HL-60 (cell line): Measurements from ENCODE around the gene JPT2.

ENCODE experiments used
- DNase-seq, 2 experiments: peaks; one replicate each; pipeline ENCODE4 v3.0.0-alpha.2; 2010 to 2020; ENCODE audit warnings: low read depth in 1 of 2, low spot score in 1 of 2
- H3K27ac ChIP-seq: fragments of 250-450 bp; sonication (Bioruptor Pico); replicated peaks from 2 replicates; pipeline ENCODE4 v1.5.1; 2020; ENCODE audit warnings: mild to moderate bottlenecking, moderate library complexity
- H3K27me3 ChIP-seq: fragments of 250-450 bp; sonication (Bioruptor Pico); 2 replicates; pipeline ENCODE4 v1.5.1; 2021; ENCODE audit warnings: mild to moderate bottlenecking, moderate library complexity; ENCODE audit not compliant: insufficient read depth, poor library complexity, severe bottlenecking
- H3K4me3 ChIP-seq: replicated peaks from 2 replicates; pipeline ENCODE4 v1.5.1; 2011; ENCODE audit warnings: mild to moderate bottlenecking, control low read depth, low read length; ENCODE audit not compliant: insufficient read depth
- GABPA ChIP-seq: IDR thresholded peaks from 2 replicates; pipeline ENCODE4 v1.6.1; 2012; ENCODE audit warnings: low read depth
- POLR2AphosphoS5 ChIP-seq: IDR thresholded peaks from 2 replicates; pipeline ENCODE4 v1.6.1; 2012; ENCODE audit warnings: low read depth
- SPI1 ChIP-seq: IDR thresholded peaks from 2 replicates; pipeline ENCODE4 v1.6.1; 2012; ENCODE audit warnings: low read depth, mild to moderate bottlenecking, borderline replicate concordance
- TF ChIP-seq, protein P1 (sequence below): IDR thresholded peaks from 2 replicates; pipeline ENCODE4 v1.6.1; 2012; ENCODE audit warnings: low read depth; ENCODE audit not compliant: insufficient replicate concordance
- TF ChIP-seq, protein P2 (sequence below): IDR thresholded peaks from one replicate; pipeline ENCODE4 v1.5.1; 2011; ENCODE audit warnings: low read length, control low read depth, inconsistent platforms; ENCODE audit not compliant: insufficient read depth

Gene JPT2

DNA sequence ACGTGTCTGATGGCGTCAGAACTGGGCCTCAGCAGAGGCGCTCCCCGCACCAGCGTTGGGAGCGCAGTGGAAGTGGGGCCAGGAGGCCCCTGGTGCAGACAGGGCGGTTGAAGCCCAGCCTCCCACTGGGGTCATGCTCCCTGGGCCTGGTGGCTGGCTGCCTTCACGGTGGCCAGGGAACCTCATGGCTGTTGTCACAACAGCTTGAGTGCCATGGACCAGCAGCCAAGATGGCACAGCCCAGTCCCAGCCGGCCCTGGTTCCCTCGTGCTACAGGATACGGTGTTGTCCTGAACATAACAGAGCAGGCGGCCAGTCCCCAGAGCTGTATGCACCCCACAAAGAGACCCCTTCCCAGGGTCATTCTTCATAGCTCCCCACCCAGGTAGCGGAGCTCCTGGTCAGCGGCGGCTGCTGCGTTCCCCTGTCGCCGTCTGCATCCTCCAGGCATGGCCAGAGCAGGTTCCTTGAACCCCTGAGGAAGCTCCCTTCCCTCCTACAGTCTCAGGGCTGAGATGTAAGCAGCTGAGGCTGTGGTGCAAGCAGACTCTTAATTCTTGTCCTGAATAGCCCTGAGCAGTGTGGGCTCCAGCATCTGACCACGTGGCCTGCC, 63.6 kb downstream of the JPT2 start:
- Histone ChIP-seq H3K4me3 (no peak overlapping the region), H3K27ac (no peak overlapping the region), H3K27me3 (no peaks in the 10 kb centered on the region)
- TF ChIP-seq POLR2AphosphoS5 (no peak), GABPA (no peak), SPI1 (no peak)
- TF ChIP-seq, protein P1, sequence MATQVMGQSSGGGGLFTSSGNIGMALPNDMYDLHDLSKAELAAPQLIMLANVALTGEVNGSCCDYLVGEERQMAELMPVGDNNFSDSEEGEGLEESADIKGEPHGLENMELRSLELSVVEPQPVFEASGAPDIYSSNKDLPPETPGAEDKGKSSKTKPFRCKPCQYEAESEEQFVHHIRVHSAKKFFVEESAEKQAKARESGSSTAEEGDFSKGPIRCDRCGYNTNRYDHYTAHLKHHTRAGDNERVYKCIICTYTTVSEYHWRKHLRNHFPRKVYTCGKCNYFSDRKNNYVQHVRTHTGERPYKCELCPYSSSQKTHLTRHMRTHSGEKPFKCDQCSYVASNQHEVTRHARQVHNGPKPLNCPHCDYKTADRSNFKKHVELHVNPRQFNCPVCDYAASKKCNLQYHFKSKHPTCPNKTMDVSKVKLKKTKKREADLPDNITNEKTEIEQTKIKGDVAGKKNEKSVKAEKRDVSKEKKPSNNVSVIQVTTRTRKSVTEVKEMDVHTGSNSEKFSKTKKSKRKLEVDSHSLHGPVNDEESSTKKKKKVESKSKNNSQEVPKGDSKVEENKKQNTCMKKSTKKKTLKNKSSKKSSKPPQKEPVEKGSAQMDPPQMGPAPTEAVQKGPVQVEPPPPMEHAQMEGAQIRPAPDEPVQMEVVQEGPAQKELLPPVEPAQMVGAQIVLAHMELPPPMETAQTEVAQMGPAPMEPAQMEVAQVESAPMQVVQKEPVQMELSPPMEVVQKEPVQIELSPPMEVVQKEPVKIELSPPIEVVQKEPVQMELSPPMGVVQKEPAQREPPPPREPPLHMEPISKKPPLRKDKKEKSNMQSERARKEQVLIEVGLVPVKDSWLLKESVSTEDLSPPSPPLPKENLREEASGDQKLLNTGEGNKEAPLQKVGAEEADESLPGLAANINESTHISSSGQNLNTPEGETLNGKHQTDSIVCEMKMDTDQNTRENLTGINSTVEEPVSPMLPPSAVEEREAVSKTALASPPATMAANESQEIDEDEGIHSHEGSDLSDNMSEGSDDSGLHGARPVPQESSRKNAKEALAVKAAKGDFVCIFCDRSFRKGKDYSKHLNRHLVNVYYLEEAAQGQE = no peak
- TF ChIP-seq, protein P2, sequence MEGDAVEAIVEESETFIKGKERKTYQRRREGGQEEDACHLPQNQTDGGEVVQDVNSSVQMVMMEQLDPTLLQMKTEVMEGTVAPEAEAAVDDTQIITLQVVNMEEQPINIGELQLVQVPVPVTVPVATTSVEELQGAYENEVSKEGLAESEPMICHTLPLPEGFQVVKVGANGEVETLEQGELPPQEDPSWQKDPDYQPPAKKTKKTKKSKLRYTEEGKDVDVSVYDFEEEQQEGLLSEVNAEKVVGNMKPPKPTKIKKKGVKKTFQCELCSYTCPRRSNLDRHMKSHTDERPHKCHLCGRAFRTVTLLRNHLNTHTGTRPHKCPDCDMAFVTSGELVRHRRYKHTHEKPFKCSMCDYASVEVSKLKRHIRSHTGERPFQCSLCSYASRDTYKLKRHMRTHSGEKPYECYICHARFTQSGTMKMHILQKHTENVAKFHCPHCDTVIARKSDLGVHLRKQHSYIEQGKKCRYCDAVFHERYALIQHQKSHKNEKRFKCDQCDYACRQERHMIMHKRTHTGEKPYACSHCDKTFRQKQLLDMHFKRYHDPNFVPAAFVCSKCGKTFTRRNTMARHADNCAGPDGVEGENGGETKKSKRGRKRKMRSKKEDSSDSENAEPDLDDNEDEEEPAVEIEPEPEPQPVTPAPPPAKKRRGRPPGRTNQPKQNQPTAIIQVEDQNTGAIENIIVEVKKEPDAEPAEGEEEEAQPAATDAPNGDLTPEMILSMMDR = no peak
- DNase-seq = no peak

DNA sequence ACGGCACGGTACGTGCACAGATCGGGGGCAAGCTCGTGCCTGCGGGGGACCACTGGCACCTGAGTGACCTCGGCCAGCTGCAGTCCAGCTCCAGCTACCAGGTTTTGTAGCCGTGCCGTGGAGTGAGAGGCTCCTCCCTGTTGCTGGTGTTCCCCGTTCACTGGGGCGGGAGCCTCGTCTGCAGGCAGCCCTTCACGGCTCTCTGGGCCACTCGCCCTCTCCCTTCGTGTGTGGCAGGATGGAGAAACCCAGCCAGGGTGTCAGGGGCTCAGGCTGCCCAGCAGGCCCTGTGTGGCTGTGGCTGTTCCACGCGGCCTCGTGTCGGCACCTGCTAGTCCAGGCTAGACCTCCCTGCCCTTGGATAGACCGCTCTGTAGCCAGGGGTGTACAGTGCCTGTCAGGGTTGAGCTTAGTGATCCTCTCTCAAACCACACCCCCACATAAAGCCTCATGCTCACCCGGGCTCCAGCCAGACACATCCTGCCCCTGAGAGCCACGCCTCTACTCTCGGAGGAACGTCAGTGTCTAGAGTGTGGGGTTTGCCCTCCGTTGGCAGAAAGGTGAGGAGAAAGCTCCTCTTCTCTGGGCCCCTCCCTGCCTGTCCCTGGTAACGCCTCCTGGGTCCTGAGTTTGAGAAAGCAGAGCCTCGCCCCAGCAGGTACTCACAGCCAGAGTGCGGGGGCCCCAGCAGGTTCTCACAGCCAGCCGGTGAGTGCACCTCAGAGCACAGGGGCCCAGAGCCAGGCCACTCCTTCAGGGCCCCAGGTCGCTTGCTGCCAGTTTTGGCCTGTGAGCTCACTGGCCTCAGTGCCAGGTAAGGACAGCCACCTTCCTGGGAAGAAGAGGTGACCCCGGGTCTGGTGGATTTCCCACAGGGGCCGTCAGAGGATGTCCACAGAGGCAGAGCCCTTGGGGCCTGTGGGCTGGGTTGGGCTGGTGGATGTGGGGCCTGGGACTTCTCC, 65.6 kb downstream of the JPT2 start:
- Histone ChIP-seq H3K27ac (no peak overlapping the region), H3K27me3 (no peaks in the 10 kb centered on the region), H3K4me3 (no peak overlapping the region)
- DNase-seq = no peak
- TF ChIP-seq, protein P2 = no peak
- TF ChIP-seq SPI1 (no peak), GABPA (no peak), POLR2AphosphoS5 (no peak)
- TF ChIP-seq, protein P1 = no peak

DNA sequence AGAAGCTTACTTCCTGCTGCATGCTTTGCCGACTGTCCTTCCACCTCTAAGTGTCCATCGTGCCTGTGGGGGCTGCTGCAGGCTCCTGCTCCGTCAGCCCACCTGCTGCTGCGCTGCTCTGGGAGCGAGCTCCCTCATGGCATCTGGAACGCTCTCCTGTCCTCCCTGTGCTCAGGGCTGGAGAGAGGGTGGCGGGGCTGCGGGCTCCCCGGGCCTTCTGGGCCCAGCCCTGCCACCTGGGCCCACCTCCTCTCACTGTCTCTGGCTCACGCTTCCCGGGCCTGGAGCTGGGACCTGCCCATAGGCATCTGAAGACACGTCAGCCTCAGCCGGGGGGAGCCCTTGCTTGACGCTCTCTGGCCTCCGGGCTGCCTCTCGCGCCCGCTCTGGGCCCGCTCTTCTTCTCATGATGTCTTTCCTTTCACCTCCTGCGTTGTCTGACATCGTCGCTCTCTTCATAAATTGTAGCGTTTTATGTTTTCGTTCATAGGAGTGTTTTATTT, 66.3 kb downstream of the JPT2 start:
- DNase-seq = no peak
- Histone ChIP-seq H3K4me3 (no peak overlapping the region), H3K27ac (no peak overlapping the region), H3K27me3 (no peaks in the 10 kb centered on the region)
- TF ChIP-seq, protein P2 = no peak
- TF ChIP-seq GABPA = no peak
- no peak for TF ChIP-seq SPI1
- TF ChIP-seq, protein P1 = no peak
- no peak for TF ChIP-seq POLR2AphosphoS5
